GM21526 (cell line): ENCODE measurements around the gene CHPF2.

ENCODE experiments used
- ATAC-seq: cut with Tn5 transposase; IDR thresholded peaks from one replicate; pipeline ENCODE4 v1.9.1; 2021; ENCODE audit warnings: moderate library complexity; ENCODE audit not compliant: unreplicated experiment, low FRiP score

CHPF2 gene

GRCh38 chr7:151256410-151257045 is 24.2 kb downstream of the CHPF2 start:
- ATAC-seq: no peak

- no peak for ATAC-seq
Measured at GRCh38 chr7:151257990-151258389, 25.7 kb downstream of the CHPF2 start.

- no peak for ATAC-seq
Measured at GRCh38 chr7:151260471-151260870, 28.2 kb downstream of the CHPF2 start.

- no peak for ATAC-seq
Measured at GRCh38 chr7:151260883-151261282, 28.6 kb downstream of the CHPF2 start.

- ATAC-seq: no peak
Measured at GRCh38 chr7:151261529-151261928, 29.2 kb downstream of the CHPF2 start.

- ATAC-seq: no peak
Measured at GRCh38 chr7:151264615-151265014, 32.3 kb downstream of the CHPF2 start.

GRCh38 chr7:151265351-151265931 is 33.2 kb downstream of the CHPF2 start:
- ATAC-seq: no peak

GRCh38 chr7:151269511-151269910 is 37.2 kb downstream of the CHPF2 start:
- no peak for ATAC-seq

GRCh38 chr7:151271699-151272355 is 39.5 kb downstream of the CHPF2 start:
- no peak for ATAC-seq

GRCh38 chr7:151272405-151272804 is 40.1 kb downstream of the CHPF2 start:
- no peak for ATAC-seq

GRCh38 chr7:151272877-151273276 is 40.6 kb downstream of the CHPF2 start:
- no peak for ATAC-seq

GRCh38 chr7:151273651-151274390 is 41.5 kb downstream of the CHPF2 start:
- ATAC-seq: no peak

GRCh38 chr7:151274396-151274795 is 42.1 kb downstream of the CHPF2 start:
- ATAC-seq: no peak

GRCh38 chr7:151274936-151275812 is 42.9 kb downstream of the CHPF2 start:
- ATAC-seq: no peak

- no peak for ATAC-seq
Measured at GRCh38 chr7:151275813-151276577, 43.7 kb downstream of the CHPF2 start.

GRCh38 chr7:151276666-151277590 is 44.6 kb downstream of the CHPF2 start:
- no peak for ATAC-seq

GRCh38 chr7:151277631-151278030 is 45.3 kb downstream of the CHPF2 start:
- no peak for ATAC-seq

GRCh38 chr7:151278949-151279348 is 46.7 kb downstream of the CHPF2 start:
- no peak for ATAC-seq

- ATAC-seq: no peak
Measured at GRCh38 chr7:151279868-151280267, 47.6 kb downstream of the CHPF2 start.
